Ramos (cell line): Measurements from ENCODE around the gene KCTD15.

Experiments
- in situ Hi-C: fragments of 300-500 bp; cut with MboI; formaldehyde crosslinking; loops from one replicate; pipeline ENCODE4 v1.14.3; 2022; ENCODE audit warnings: low sequenced_read_pairs; ENCODE audit not compliant: unreplicated experiment

KCTD15 gene

DNA sequence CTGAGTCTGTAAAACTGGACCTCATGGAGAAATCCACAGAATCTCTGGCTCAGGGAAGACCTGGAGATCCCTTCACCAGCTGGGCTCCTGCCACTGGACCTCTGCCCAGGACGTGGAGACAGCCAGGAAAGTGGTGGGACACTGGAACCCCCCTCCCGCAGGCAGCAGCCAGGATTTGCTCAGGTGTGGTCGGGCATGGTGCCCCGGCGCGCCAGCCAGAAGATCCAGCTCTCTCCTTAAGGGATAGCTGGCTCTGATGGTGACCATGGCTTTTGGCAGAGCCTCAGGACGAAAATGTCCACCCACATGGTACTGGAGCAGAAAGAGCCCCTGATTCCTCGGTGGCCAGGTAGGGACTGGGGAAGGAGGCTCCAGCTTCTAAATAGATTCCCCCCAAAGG is 26.6 kb upstream of the KCTD15 start:
- in situ Hi-C loops: loop anchor here (5.0 to 10.0 kb wide), 2 partner anchors 348 to 535 kb away; no protein-coding TSS in a partner anchor

DNA sequence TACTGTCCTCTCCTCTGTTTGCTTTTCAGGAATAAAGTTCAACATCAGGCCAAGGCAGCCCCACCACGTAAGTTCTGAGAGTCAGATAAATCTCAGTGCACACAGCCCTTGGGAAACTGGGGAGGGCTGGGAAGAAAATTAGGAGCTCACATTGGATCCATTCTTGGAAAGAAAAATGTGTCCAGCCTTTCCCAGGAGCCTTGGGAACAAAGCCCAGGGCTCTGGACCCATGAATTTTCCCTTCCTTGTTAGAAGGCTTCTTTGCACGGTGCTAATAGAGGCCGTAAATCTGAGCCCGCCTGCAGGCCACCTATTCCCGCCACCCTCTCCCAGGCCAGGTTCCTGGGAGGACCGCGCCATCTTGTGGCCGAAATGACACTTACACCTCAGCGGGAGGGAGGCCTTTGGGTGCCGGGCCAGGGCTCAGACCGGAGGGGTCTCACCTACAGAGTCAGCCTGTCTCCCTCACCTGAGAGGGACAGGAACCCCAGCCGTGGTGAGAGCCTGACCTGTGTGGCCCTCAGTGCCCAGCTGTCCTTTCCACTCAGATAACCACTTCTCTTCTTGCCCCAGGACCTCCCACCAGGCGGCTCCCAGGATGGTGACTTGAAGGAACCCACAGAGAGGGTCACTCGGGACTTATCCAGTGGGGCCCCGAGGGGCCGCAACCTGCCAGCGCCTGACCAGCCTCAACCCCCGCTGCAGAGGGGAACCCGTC is 25.1 kb upstream of the KCTD15 start:
- in situ Hi-C loops: loop anchor here (5.0 to 10.0 kb wide), 2 partner anchors 349 to 537 kb away; no protein-coding TSS in a partner anchor

- in situ Hi-C loops: loop anchor here (5.0 to 10.0 kb wide), 2 partner anchors 350 to 537 kb away; no protein-coding TSS in a partner anchor
These were observed 24.4 kb upstream of the KCTD15 start for GRCh38 chr19:33772102-33772857.

- in situ Hi-C loops: loop anchor here (5.0 to 10.0 kb wide), 2 partner anchors 351 to 538 kb away; no protein-coding TSS in a partner anchor
These were observed 23.9 kb upstream of the KCTD15 start for GRCh38 chr19:33772858-33773180.

DNA sequence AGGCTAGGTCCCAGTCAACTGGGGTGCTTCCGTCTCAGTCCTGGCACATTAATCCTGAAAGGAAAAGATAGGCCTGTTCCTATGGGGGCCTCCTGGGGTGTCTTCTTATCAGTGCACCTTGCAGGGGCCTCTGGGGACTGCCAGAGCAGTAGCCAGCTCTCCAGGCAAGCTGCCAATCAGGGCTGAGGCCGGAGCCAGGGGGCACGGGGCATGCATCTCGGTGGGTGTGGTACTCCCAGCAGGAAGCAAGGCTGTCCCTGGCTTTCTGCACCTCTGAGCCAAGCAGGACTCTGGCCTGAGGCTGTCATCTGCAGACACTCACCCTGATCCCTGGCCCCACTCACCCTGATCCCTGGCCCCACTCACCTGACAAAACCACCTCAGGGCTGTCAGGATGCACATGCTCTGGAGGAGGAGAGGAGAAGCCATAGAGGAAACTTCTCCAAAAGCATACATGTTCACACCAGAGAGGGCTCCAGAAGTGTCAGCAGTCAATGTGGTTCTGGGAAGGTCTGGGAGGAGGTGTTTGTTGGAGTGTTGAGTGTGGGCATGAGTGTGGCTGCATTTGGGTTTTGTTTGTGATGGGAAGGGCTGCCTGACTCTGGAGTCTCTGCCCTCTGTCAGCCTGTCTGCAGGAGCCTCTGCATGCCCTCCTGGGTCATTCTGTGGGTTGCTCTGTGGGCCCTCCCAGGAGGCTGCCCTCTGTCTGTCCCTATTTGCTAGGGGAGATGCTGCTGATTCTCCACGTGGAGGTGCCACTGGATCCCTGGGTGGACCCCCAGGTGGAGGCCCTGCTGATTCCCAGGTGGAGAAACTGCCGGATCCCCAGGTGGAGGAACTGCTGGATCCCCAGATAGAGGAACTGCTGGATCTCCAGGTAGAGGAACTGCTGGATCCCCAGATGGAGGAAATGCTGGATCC is 22.7 kb upstream of the KCTD15 start:
- in situ Hi-C loops: loop anchor here (5.0 to 10.0 kb wide), 2 partner anchors 352 to 539 kb away; no protein-coding TSS in a partner anchor

GRCh38 chr19:33774751-33775150 is 21.9 kb upstream of the KCTD15 start:
- in situ Hi-C loops: loop anchor here (5.0 to 25.0 kb wide), 3 partner anchors 352 to 563 kb away; no protein-coding TSS in a partner anchor

- in situ Hi-C loops: loop anchor here (10.0 to 25.0 kb wide), 2 partner anchors 541 to 561 kb away; no protein-coding TSS in a partner anchor
These were observed 20.8 kb upstream of the KCTD15 start for GRCh38 chr19:33775731-33776487.

DNA sequence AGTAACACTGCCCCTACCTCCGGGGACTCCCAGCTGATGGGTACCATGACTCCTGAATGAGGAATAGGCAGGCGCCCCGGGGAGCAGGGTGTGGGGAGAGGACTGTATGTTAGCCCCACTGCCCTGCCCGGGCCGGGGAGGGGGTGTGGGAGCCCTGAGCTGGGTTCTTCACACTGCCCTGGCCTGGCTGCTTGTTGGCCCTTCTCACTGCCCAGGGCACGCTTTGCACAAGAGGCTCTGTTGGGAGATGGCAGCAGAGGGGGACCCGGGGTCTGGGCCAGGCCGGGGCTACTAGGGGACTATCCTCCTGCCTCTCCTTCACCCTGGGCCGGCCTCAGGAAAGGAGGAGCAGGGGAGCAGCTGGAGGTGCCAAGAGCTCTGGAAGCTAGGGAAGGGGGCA is 19.3 kb upstream of the KCTD15 start:
- in situ Hi-C loops: loop anchor here (10.0 to 25.0 kb wide), 2 partner anchors 543 to 560 kb away; no protein-coding TSS in a partner anchor

DNA sequence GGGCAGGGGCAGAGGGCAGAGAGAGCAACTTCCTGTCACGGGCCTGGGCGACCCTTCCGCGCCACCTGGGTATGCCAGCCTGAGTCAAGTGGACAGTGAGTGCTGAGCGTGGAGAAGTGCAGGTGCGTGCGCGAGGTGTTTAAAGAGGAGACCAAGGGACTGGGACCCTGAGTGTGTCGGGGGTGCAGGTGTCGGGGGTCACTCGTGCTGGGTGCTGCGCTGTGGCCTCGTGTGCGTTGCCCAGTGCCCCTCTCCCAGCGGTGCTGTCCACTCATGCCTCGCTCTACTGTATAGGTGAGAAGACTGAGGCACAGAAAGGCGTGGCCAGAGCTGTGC is 18.9 kb upstream of the KCTD15 start:
- in situ Hi-C loops: loop anchor here (10.0 to 25.0 kb wide), 2 partner anchors 543 to 560 kb away; no protein-coding TSS in a partner anchor

GRCh38 chr19:33778089-33778791 is 18.4 kb upstream of the KCTD15 start:
- in situ Hi-C loops: loop anchor here (10.0 to 25.0 kb wide), 2 partner anchors 543 to 559 kb away; no protein-coding TSS in a partner anchor

DNA sequence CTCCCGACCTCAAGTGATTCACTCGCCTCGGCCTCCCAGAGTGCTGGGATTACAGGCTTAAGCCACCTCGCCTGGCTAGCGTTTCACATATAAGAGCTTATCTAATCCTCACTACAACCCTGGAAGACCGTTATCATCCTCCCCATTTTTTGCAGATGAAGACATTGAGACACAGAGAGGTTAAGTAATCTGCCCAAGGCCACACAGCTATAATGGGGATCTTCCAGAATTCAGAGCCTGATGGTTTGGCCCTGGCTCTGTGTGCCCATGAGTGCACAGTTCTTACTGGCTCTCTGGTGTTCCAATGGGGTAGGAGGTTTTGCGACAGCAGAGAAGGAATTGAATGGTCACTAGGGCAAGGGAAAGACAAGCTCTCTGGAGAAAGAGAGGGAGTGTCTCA is 16.8 kb upstream of the KCTD15 start:
- in situ Hi-C loops: loop anchor here (10.0 to 25.0 kb wide), 4 partner anchors 315 to 557 kb away; no protein-coding TSS in a partner anchor

DNA sequence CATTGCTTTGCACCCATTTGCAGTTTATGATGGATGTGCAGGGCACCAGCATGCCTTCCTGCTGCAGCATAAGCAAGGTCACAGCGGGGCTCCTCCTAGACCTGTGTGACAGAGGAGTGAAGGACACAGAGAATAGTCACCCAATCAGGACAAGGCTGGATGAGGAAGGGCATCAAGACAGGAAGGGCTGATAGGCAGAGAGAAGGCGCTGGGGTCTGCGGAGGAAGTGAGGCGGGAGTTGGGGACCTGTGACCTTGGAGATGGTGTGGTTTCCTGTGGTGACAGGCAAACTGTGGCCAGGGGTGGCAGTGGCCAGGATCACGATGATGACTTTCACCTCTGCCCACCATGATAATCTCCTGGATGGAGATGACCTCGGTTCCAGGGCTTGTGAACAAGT is 16.4 kb upstream of the KCTD15 start:
- in situ Hi-C loops: loop anchor here (10.0 to 25.0 kb wide), 3 partner anchors 315 to 557 kb away; no protein-coding TSS in a partner anchor

DNA sequence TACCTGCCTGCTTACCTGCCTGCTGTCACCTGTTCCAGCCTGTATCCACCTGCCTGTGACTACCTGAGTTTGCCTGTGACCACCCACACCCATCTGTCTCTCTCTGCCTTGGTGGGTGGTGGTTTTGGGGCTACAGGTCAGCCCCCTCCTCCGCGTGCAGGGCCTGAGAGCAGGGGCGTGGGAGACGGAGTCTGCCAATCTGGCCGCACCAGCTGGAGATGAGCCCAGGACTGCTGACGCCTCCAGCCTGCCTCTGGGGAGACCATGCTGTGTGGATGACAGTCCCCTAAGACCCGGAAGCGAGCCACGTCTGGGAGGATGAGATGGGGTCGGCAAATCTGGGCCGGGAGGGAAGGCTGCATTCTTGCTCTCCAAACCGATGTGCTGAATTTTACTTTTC is 15.9 kb upstream of the KCTD15 start:
- in situ Hi-C loops: loop anchor here (10.0 to 25.0 kb wide), 3 partner anchors 314 to 557 kb away; no protein-coding TSS in a partner anchor

- in situ Hi-C loops: loop anchor here (10.0 to 25.0 kb wide), 3 partner anchors 313 to 556 kb away; no protein-coding TSS in a partner anchor
These were observed 15.2 kb upstream of the KCTD15 start for GRCh38 chr19:33781415-33781935.

DNA sequence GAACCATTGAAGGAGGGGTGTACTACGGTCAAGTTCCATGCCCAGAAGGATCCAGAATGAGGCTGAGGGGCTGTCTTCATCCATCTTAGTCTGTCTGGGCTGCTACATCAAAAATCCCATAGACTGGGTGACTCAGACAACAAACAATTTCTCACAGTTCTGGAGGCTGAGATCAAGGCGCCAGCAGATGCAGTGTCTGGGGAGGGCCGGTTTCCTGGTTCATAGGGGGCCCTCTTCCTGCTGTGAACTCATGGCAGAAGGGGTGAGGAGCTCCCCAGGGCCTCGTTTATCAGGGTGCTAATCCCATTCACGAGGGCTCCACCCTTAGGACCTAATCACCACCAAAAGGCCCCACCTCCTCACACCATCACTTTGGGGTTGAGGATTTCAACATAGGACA is 14.7 kb upstream of the KCTD15 start:
- in situ Hi-C loops: loop anchor here (10.0 to 25.0 kb wide), 3 partner anchors 313 to 555 kb away; no protein-coding TSS in a partner anchor

- in situ Hi-C loops: loop anchor here (10.0 to 25.0 kb wide), 3 partner anchors 310 to 553 kb away; no protein-coding TSS in a partner anchor
These were observed 12.2 kb upstream of the KCTD15 start for GRCh38 chr19:33784432-33784831.

GRCh38 chr19:33785795-33786194 is 10.9 kb upstream of the KCTD15 start:
- in situ Hi-C loops: loop anchor here (10.0 to 25.0 kb wide), 3 partner anchors 309 to 552 kb away; no protein-coding TSS in a partner anchor

GRCh38 chr19:33788676-33789075 is 8.0 kb upstream of the KCTD15 start:
- in situ Hi-C loops: loop anchor here (10.0 to 25.0 kb wide), 3 partner anchors 306 to 549 kb away; no protein-coding TSS in a partner anchor
